Measurements from ENCODE around the gene GPR137B.

DNA sequence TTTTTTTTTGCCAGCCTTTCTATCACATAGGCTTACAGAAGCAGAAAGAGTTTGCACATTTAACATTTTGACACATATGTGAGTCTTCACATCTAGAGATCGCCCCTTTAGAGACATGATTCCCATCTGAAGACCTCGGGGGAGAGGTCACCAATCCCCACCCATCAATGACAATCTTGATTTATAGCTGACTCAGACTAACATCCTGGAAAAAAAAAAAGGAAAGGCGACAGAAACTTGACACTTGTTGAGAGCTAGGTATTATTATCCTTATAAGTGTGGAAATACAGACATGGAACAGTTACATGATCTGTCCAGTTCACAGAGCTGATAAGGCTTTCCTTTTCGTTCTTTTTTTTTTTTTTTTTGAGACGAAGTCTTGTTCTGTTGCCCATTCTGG is 49.4 kb upstream of the GPR137B start:
- TF ChIP-seq POLR2A (IDR thresholded peaks at IDR 0.05; ENCODE audit: control extremely low read depth in 1 of 2, low read depth in 2 of 2, low read length in 2 of 2) (no peak), SIN3A (conservative IDR thresholded peaks at IDR 0.05 in 1 of 2, IDR thresholded peaks at IDR 0.05 in 1 of 2; ENCODE audit: low read depth in 1 of 2, low read length in 2 of 2) (no peak), NRF1 (IDR thresholded peaks at IDR 0.05; ENCODE audit: low read depth, low read length) (no peak), CHD2 (IDR thresholded peaks at IDR 0.05; ENCODE audit: low read length) (no peak), CEBPB (IDR thresholded peaks at IDR 0.05; ENCODE audit: low read depth, low read length) (no peak), EZH2 (IDR thresholded peaks at IDR 0.05; ENCODE audit: low read depth, low read length, severe bottlenecking) (no peak), POLR2AphosphoS5 (IDR thresholded peaks at IDR 0.05; ENCODE audit: low read depth, low read length) (no peak), SRF (IDR thresholded peaks at IDR 0.05; ENCODE audit: low read depth, low read length) (no peak)
- TF ChIP-seq, protein P1, sequence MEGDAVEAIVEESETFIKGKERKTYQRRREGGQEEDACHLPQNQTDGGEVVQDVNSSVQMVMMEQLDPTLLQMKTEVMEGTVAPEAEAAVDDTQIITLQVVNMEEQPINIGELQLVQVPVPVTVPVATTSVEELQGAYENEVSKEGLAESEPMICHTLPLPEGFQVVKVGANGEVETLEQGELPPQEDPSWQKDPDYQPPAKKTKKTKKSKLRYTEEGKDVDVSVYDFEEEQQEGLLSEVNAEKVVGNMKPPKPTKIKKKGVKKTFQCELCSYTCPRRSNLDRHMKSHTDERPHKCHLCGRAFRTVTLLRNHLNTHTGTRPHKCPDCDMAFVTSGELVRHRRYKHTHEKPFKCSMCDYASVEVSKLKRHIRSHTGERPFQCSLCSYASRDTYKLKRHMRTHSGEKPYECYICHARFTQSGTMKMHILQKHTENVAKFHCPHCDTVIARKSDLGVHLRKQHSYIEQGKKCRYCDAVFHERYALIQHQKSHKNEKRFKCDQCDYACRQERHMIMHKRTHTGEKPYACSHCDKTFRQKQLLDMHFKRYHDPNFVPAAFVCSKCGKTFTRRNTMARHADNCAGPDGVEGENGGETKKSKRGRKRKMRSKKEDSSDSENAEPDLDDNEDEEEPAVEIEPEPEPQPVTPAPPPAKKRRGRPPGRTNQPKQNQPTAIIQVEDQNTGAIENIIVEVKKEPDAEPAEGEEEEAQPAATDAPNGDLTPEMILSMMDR (IDR thresholded peaks at IDR 0.05; ENCODE audit: control extremely low read depth in 1 of 3, insufficient read depth in 1 of 3, low read depth in 1 of 3, low read length in 3 of 3), result no peak
- TF ChIP-seq, protein P2, sequence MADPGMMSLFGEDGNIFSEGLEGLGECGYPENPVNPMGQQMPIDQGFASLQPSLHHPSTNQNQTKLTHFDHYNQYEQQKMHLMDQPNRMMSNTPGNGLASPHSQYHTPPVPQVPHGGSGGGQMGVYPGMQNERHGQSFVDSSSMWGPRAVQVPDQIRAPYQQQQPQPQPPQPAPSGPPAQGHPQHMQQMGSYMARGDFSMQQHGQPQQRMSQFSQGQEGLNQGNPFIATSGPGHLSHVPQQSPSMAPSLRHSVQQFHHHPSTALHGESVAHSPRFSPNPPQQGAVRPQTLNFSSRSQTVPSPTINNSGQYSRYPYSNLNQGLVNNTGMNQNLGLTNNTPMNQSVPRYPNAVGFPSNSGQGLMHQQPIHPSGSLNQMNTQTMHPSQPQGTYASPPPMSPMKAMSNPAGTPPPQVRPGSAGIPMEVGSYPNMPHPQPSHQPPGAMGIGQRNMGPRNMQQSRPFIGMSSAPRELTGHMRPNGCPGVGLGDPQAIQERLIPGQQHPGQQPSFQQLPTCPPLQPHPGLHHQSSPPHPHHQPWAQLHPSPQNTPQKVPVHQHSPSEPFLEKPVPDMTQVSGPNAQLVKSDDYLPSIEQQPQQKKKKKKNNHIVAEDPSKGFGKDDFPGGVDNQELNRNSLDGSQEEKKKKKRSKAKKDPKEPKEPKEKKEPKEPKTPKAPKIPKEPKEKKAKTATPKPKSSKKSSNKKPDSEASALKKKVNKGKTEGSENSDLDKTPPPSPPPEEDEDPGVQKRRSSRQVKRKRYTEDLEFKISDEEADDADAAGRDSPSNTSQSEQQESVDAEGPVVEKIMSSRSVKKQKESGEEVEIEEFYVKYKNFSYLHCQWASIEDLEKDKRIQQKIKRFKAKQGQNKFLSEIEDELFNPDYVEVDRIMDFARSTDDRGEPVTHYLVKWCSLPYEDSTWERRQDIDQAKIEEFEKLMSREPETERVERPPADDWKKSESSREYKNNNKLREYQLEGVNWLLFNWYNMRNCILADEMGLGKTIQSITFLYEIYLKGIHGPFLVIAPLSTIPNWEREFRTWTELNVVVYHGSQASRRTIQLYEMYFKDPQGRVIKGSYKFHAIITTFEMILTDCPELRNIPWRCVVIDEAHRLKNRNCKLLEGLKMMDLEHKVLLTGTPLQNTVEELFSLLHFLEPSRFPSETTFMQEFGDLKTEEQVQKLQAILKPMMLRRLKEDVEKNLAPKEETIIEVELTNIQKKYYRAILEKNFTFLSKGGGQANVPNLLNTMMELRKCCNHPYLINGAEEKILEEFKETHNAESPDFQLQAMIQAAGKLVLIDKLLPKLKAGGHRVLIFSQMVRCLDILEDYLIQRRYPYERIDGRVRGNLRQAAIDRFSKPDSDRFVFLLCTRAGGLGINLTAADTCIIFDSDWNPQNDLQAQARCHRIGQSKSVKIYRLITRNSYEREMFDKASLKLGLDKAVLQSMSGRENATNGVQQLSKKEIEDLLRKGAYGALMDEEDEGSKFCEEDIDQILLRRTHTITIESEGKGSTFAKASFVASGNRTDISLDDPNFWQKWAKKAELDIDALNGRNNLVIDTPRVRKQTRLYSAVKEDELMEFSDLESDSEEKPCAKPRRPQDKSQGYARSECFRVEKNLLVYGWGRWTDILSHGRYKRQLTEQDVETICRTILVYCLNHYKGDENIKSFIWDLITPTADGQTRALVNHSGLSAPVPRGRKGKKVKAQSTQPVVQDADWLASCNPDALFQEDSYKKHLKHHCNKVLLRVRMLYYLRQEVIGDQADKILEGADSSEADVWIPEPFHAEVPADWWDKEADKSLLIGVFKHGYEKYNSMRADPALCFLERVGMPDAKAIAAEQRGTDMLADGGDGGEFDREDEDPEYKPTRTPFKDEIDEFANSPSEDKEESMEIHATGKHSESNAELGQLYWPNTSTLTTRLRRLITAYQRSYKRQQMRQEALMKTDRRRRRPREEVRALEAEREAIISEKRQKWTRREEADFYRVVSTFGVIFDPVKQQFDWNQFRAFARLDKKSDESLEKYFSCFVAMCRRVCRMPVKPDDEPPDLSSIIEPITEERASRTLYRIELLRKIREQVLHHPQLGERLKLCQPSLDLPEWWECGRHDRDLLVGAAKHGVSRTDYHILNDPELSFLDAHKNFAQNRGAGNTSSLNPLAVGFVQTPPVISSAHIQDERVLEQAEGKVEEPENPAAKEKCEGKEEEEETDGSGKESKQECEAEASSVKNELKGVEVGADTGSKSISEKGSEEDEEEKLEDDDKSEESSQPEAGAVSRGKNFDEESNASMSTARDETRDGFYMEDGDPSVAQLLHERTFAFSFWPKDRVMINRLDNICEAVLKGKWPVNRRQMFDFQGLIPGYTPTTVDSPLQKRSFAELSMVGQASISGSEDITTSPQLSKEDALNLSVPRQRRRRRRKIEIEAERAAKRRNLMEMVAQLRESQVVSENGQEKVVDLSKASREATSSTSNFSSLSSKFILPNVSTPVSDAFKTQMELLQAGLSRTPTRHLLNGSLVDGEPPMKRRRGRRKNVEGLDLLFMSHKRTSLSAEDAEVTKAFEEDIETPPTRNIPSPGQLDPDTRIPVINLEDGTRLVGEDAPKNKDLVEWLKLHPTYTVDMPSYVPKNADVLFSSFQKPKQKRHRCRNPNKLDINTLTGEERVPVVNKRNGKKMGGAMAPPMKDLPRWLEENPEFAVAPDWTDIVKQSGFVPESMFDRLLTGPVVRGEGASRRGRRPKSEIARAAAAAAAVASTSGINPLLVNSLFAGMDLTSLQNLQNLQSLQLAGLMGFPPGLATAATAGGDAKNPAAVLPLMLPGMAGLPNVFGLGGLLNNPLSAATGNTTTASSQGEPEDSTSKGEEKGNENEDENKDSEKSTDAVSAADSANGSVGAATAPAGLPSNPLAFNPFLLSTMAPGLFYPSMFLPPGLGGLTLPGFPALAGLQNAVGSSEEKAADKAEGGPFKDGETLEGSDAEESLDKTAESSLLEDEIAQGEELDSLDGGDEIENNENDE (IDR thresholded peaks at IDR 0.05; ENCODE audit: insufficient replicate concordance, low read length), result no peak
